HG03039 (cell line): ENCODE data around the gene THOC5.
"Not testable (repeated sequence)": the region's sequence is repeated elsewhere in the genome, so short reads cannot be mapped to it uniquely, and the experiment has no call there.

Experiments used
- ATAC-seq: cut with Tn5 transposase; IDR thresholded peaks from one replicate; pipeline ENCODE4 v1.9.1; 2021; ENCODE audit warnings: mild to moderate bottlenecking, moderate library complexity; ENCODE audit not compliant: unreplicated experiment

Gene THOC5

GRCh38 chr22:29563652-29564460 lies 10.3 kb upstream of the THOC5 start:
- no peak for ATAC-seq

- no peak for ATAC-seq
Observed at GRCh38 chr22:29559853-29560252, 6.3 kb upstream of the THOC5 start.

- ATAC-seq: no peak
Observed at GRCh38 chr22:29559030-29559429, 5.5 kb upstream of the THOC5 start.

- no peak for ATAC-seq
Observed at GRCh38 chr22:29555065-29555644, 1.6 kb upstream of the THOC5 start.

- not testable (repeated sequence) for ATAC-seq
Observed at GRCh38 chr22:29552357-29552756, 1.2 kb downstream of the THOC5 start.

- no peak for ATAC-seq
Observed at GRCh38 chr22:29550005-29550404, 3.6 kb downstream of the THOC5 start.

GRCh38 chr22:29545045-29545444 lies 8.5 kb downstream of the THOC5 start:
- ATAC-seq: not testable (repeated sequence)

- ATAC-seq: no peak
Observed at GRCh38 chr22:29541845-29542244, 11.7 kb downstream of the THOC5 start.

GRCh38 chr22:29539105-29539504 lies 14.5 kb downstream of the THOC5 start:
- ATAC-seq: no peak

GRCh38 chr22:29536411-29536810 lies 17.1 kb downstream of the THOC5 start:
- no peak for ATAC-seq

- no peak for ATAC-seq
Observed at GRCh38 chr22:29531419-29531818, 22.1 kb downstream of the THOC5 start.

GRCh38 chr22:29530716-29531115 lies 22.8 kb downstream of the THOC5 start:
- ATAC-seq: no peak

- no peak for ATAC-seq
Observed at GRCh38 chr22:29528144-29528543, 25.4 kb downstream of the THOC5 start.

- no peak for ATAC-seq
Observed at GRCh38 chr22:29524442-29525191, 28.9 kb downstream of the THOC5 start.

GRCh38 chr22:29523761-29524160 lies 29.8 kb downstream of the THOC5 start:
- no peak for ATAC-seq

GRCh38 chr22:29521526-29521925 lies 32.0 kb downstream of the THOC5 start:
- ATAC-seq: no peak

- ATAC-seq: no peak
Observed at GRCh38 chr22:29520851-29521250, 32.7 kb downstream of the THOC5 start.

- ATAC-seq: no peak
Observed at GRCh38 chr22:29519996-29520395, 33.6 kb downstream of the THOC5 start.

- no peak for ATAC-seq
Observed at GRCh38 chr22:29518427-29518826, 35.1 kb downstream of the THOC5 start.

- ATAC-seq: no peak
Observed at GRCh38 chr22:29517215-29517908, 36.2 kb downstream of the THOC5 start.

- no peak for ATAC-seq
Observed at GRCh38 chr22:29512031-29512430, 41.5 kb downstream of the THOC5 start.
